T-helper 1 cell treated with Interleukin-12 subunit alpha and Interleukin-12 subunit beta and Interleukin-4 antibody, amounts not matched to agents 30 μg/mL and 1 μg/mL, for 36 hours (primary cell): ENCODE measurements around the gene DENND1A.
"Not testable (repeated sequence)": the region's sequence is repeated elsewhere in the genome, so short reads cannot be mapped to it uniquely, and the experiment has no call there.

ENCODE experiments used
- H3K27ac Mint-ChIP-seq: one replicate; pipeline ENCODE4 v1.8.0; 2021; ENCODE audit warnings: mild to moderate bottlenecking, mixed read lengths
- H3K27me3 Mint-ChIP-seq: one replicate; pipeline ENCODE4 v1.8.0; 2021; ENCODE audit warnings: low read depth, mixed read lengths
- H3K36me3 Mint-ChIP-seq: one replicate; pipeline ENCODE4 v1.8.0; 2021; ENCODE audit warnings: low read depth, mixed read lengths
- H3K4me1 Mint-ChIP-seq: one replicate; pipeline ENCODE4 v1.8.0; 2021; ENCODE audit warnings: low read depth, mixed read lengths
- H3K4me3 Mint-ChIP-seq: one replicate; pipeline ENCODE4 v1.8.0; 2021; ENCODE audit warnings: mild to moderate bottlenecking, moderate library complexity, mixed read lengths
- H3K9me3 Mint-ChIP-seq: one replicate; pipeline ENCODE4 v1.8.0; 2021; ENCODE audit warnings: mixed read lengths

DENND1A gene

DNA sequence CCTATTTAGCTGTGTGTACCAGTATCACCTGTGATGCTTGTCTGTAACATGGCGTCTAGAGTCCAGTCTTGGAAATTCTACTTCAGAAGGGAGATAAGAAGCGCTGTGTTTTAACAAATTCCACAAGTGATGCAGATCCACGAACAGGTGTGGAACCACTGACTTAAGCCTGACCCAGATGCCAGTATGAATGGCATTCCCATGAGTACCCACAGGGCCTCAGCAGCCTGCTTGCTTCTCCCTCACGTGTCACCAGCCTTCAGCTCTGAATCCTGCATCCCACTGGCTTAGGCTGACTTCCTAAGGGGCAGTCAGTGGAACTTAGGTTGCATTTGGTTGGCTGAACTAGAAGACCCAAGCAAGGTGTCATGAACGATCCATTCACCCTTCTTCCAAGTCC is 8.5 kb upstream of the DENND1A start:
- no peak overlapping the region for H3K27ac Mint-ChIP-seq
- peaks cover 1% of the 10 kb centered on the region for H3K36me3 Mint-ChIP-seq
- H3K27me3 Mint-ChIP-seq = peaks cover 40% of the 10 kb centered on the region
- no peak overlapping the region for H3K4me3 Mint-ChIP-seq
- H3K4me1 Mint-ChIP-seq = no peaks in the 10 kb centered on the region
- peaks cover 4% of the 10 kb centered on the region for H3K9me3 Mint-ChIP-seq

DNA sequence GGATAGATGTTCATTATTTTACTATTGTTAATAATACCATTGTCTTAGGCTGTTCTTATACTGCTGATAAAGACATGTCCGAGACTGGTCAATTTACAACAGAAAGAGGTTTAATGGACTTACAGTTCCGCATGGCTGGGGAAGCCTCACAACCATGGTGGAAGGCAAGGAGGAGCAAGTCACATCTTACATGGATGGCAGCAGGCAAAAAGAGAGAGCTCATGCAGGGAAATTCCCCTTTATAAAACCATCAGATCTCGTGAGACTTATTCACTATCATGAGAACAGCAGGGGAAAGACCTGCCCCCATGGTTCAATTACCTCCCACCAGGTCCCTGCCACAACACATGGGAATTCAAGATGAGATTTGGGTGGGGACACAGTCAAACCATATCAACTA is 6.6 kb upstream of the DENND1A start:
- H3K4me1 Mint-ChIP-seq, H3K27ac Mint-ChIP-seq, H3K4me3 Mint-ChIP-seq, H3K36me3 Mint-ChIP-seq, H3K9me3 Mint-ChIP-seq: not testable (repeated sequence)
- H3K27me3 Mint-ChIP-seq = peaks cover 42% of the 10 kb centered on the region

DNA sequence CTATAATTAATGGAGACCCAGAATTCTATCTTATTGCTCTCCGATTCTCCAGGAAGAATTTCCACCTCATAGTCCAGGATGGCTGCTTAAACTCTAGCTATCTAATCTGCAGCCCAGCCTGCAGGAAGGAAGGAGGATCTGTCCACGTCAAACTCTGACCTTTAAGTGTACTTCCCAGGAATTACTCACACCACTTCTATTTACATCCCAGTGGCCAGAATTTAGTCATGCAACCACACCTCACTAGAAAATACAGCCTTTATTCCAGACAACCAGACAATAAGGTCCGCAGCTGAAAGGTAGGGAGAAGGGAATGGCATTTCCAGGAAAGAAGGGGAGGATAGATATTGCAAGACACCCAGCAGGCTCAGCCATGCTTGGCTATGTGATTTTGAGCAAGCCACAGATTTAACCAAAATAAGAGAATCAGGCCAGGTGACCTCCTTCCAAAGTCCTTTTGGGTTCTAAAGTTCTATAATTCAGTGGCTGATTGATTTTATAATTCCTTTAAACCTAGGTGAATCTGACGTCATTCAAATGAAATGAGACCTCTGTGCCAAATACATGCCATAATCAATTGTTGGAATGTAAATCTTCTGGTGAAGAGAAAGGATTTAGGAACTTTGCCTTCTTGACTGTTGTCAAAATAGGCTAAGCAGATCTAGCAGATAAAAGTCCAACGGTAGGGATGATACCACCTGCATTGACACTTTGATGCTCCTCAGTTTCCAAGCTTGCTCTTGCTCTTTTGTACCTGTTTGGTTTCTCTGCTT is 3.7 kb upstream of the DENND1A start:
- Mint-ChIP-seq H3K4me3 (no peak overlapping the region), H3K36me3 (peaks cover 5% of the 10 kb centered on the region), H3K27ac (no peak overlapping the region), H3K9me3 (peaks cover 4% of the 10 kb centered on the region), H3K4me1 (peaks cover 11% of the 10 kb centered on the region), H3K27me3 (peaks cover 33% of the 10 kb centered on the region)

DNA sequence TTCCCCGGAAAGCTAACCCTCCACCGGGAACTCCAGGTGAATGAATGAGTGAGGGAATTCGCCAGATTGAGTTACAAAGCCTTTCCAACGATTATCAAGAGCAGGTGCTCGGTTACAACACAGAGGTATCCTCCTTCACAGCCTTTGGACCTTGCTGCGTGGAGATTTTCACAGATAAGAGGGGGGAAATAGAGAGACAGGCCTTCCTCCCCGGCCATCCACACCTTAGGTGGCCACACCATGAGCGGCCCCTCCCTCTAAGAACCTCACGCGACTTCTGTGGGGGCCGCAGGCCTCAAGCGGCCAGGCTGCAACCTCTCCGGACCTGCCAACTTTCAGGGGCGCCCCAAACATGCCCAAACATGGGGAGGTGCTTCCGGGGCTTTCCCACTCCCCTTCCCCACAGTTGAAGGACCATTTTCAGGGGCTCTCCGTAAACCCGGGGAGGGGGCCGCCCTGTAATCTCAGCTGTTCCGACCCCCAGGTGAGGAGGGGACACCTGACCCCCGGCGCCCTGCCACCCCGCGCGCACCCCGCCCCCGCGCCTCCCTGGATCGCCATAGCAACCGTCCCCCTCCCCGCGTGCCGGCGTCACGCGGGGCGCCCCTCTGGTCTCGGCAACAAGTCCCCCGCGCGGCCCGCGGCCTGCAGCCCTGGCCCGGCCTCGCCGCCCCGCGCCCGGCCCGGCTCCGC is 603 bp downstream of the DENND1A start:
- Mint-ChIP-seq H3K27me3 (peaks cover 10% of the 10 kb centered on the region), H3K4me1 (peaks cover 26% of the 10 kb centered on the region), H3K9me3 (no peaks in the 10 kb centered on the region), H3K27ac (peak overlapping the region; percentile 73), H3K36me3 (peaks cover 7% of the 10 kb centered on the region), H3K4me3 (peak overlapping the region; percentile 83)

DNA sequence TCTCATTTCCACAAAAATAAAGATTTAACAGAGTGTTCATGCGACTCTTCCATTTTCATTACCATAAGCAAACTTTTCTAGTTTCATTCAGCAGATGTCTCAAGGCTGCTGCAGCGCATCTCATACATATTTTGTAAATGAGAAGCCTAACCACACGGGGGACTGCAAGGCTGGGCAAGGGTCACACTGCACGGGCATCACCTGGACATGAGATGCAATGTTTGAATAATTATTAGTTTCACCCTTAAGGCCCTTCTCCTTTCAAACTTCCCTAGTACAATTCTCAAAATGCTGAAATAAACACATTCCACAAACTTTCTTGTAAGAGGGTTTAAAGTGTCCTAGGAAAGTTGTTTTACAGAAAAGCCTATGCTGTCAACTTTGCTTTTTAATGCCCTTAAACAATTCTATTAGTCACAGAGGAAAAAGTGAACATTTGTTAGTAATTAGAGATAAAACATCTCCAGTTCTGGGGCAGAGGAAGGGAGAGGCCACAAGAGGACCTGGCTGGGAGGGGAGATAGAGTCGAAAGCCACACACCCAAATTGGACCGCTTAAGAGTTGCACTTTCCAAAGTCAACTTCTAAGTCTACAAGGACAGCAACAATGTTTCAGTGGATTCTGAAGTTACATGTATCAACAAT is 1.3 kb downstream of the DENND1A start:
- H3K27ac Mint-ChIP-seq = peak overlapping the region; percentile 73
- peaks cover 26% of the 10 kb centered on the region for H3K4me1 Mint-ChIP-seq
- peaks cover 4% of the 10 kb centered on the region for H3K27me3 Mint-ChIP-seq
- H3K36me3 Mint-ChIP-seq = peaks cover 7% of the 10 kb centered on the region
- H3K9me3 Mint-ChIP-seq = peaks cover 3% of the 10 kb centered on the region
- H3K4me3 Mint-ChIP-seq = peak overlapping the region; percentile 83

DNA sequence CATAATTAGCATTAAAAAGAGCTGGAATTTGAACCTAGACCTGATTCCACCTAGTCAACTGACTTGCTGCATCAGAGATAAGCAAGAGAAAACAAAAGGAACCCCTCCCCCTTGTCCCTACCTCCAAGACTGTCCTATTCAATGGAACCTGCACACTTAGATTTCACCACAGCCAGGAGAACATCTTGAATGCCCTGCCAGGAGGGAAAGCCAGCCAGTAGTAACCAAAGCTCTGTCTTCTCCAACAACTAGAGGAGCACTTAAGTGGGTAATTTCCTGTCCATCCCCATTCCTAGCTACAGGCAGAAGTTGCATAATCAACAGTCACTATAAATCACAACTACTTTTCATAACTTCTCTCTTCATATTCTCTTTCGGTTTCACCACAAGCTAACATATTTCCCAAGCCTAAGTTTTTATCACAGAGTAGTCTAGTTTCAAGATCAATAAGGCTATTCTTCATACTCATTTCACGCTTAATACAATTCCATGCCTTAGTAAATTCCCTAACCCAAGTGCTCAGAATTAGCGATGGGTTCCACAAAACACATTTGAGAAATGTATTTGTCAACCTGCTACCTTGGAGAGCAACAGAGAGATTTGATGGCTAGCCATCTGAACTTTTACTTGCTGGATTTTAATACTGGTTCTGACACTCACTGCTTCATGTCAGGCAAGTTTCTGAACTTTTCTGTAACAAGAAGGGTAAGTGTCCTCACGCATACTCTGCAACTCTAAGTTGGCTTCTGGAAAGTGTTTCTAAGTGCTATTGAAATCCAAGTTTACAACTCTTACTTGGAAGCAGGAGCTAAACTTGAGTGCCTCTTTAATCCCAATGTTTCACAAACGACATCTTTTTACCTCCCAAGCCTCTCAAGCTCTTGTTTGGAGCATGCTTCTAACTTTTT is 2.0 kb downstream of the DENND1A start:
- Mint-ChIP-seq H3K27ac (no peak overlapping the region), H3K4me1 (peaks cover 26% of the 10 kb centered on the region), H3K27me3 (no peaks in the 10 kb centered on the region), H3K9me3 (peaks cover 4% of the 10 kb centered on the region), H3K4me3 (peak overlapping the region; percentile 83), H3K36me3 (peaks cover 7% of the 10 kb centered on the region)

DNA sequence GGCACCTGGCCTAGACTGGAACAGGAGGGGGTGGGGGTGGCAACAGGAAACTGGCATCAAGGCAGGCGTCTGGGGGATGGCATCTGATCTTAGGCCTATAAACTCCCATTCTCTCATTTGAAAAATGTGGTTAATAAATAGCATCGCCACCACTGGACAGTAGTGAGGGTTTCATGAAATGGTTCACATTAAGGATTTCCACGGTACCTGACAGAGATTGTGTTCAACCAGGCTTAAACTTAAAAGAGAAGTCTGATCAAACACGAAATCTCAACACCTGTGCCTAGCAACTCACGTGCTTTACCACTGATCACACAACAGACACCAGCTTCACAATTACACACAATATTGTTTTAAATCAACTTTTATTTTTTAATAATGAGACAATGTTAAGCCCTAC is 3.0 kb downstream of the DENND1A start:
- Mint-ChIP-seq H3K27ac (no peak overlapping the region), H3K27me3 (no peaks in the 10 kb centered on the region), H3K4me1 (peaks cover 26% of the 10 kb centered on the region), H3K4me3 (no peak overlapping the region), H3K36me3 (peaks cover 7% of the 10 kb centered on the region), H3K9me3 (peaks cover 4% of the 10 kb centered on the region)

DNA sequence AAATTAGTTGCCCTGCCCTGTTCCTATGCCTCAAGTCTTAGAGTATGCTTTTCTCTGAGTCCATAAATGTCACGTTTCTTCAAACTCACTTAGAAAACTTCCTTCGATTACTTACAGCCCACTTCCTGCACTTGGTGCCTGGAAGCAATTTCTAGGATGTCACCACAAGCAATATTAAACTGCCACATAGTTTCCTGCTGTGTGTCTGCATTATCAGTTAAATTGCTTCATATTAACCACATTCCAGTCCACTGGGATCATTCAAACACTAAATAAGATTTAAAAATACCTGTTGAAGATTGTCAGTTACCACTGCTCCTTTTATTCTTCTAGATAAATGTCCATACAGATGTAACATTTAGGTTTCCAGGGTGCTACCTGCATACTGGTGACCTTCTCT is 4.1 kb downstream of the DENND1A start:
- Mint-ChIP-seq H3K36me3 (peaks cover 7% of the 10 kb centered on the region), H3K27me3 (no peaks in the 10 kb centered on the region), H3K9me3 (peaks cover 4% of the 10 kb centered on the region), H3K27ac (no peak overlapping the region), H3K4me3 (no peak overlapping the region), H3K4me1 (peaks cover 28% of the 10 kb centered on the region)

DNA sequence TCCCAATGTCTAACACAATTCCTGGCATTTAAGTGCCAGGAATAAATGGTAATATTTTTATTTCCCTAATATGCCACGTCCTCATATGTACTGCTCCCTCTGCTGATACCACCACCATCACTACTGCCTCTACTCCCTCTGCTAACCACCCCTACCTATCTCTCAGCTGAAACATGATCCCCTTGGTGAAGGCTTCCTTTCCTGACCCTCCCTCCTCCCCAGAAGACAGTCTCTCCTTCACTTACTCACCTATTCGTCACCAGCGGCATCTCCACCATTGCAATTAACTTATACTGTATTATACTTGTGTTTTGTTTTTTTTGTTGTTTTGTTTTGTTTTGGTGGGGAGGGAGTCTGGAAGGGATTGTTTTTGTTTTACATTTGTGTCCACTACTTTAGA is 4.8 kb downstream of the DENND1A start:
- H3K9me3 Mint-ChIP-seq = peaks cover 4% of the 10 kb centered on the region
- H3K36me3 Mint-ChIP-seq = peaks cover 4% of the 10 kb centered on the region
- no peak overlapping the region for H3K27ac Mint-ChIP-seq
- no peaks in the 10 kb centered on the region for H3K27me3 Mint-ChIP-seq
- H3K4me1 Mint-ChIP-seq = peaks cover 22% of the 10 kb centered on the region
- H3K4me3 Mint-ChIP-seq = no peak overlapping the region

DNA sequence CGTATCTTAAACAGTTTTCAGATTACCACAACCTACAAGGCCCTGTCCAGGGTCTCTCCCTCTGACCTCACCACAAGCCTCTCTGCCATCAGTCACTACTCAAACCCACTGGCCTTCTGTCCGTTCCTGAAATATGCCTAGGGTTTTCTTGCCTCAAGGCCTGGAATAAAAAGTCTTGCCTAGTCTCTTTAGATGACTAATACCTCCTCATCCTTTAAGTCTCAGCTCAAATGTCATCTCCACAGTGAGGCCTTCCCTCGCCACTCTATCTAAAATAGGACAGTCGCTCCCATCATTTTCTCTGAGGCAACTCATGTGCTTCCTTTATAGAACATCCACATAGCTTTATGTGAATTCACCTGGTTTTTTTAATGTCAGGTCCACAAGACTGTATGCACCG is 5.2 kb downstream of the DENND1A start:
- peaks cover 4% of the 10 kb centered on the region for H3K9me3 Mint-ChIP-seq
- H3K36me3 Mint-ChIP-seq = peaks cover 4% of the 10 kb centered on the region
- H3K27me3 Mint-ChIP-seq = no peaks in the 10 kb centered on the region
- no peak overlapping the region for H3K27ac Mint-ChIP-seq
- peaks cover 22% of the 10 kb centered on the region for H3K4me1 Mint-ChIP-seq
- no peak overlapping the region for H3K4me3 Mint-ChIP-seq

DNA sequence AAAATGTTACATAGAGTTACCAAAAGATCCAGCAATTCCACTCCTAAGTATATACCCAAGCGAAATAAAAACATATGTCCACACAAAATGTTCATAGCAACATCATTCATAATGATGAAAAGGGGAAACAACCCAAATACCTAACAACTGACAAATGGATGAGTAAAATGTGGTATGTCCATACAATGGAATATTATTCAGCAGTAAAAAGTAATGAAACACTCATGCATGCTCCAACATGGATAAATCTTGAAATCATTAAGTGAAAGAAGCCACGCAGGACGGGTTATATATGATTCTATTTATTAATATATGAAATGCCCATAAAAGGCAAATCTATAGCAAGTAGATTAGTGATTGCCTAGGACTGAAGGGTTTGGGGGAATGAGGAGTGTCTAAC is 6.0 kb downstream of the DENND1A start:
- no peak overlapping the region for H3K27ac Mint-ChIP-seq
- peaks cover 4% of the 10 kb centered on the region for H3K36me3 Mint-ChIP-seq
- H3K4me3 Mint-ChIP-seq = no peak overlapping the region
- H3K9me3 Mint-ChIP-seq = peaks cover 4% of the 10 kb centered on the region
- H3K27me3 Mint-ChIP-seq = no peaks in the 10 kb centered on the region
- H3K4me1 Mint-ChIP-seq = peaks cover 20% of the 10 kb centered on the region

DNA sequence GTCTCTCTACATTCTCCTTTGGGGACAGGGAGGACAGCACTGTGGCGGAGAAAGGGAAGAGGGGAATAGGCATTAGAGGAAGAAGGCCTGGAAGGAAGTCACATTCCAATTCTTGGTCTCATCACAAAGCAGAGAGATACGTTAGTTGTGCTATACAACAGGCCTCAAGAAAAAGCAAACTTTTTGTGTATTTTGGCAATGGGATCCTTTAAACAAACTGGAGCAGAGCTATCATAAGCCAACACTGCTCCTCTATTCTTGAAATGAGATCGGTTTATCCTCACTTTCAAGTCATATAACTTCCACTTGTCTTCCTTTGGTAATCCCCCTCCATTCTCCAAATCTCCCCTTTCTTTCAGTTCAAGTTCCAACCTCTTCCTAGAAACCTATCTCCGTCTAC is 6.5 kb downstream of the DENND1A start:
- H3K4me3 Mint-ChIP-seq = no peak overlapping the region
- peaks cover 7% of the 10 kb centered on the region for H3K36me3 Mint-ChIP-seq
- peaks cover 4% of the 10 kb centered on the region for H3K9me3 Mint-ChIP-seq
- H3K27me3 Mint-ChIP-seq = no peaks in the 10 kb centered on the region
- peaks cover 18% of the 10 kb centered on the region for H3K4me1 Mint-ChIP-seq
- no peak overlapping the region for H3K27ac Mint-ChIP-seq

DNA sequence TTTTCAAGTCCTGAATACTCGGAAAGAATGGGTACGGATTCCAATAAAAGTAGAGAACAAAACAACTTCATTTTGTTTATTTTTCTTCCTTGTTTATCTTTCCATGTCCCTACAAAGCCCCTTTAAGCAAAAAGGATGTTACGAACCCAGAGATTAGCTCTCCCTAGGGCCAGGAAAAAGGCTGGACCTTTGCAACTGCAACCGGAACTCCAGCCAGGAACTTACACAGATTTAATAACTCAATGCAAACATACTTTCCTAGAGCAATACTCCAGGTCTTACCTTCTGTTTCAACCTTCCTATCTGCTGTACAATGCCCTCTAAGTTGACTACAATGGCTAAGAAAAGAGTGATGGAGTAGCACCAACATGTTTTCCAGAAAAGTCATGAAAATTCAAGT is 7.0 kb downstream of the DENND1A start:
- Mint-ChIP-seq H3K36me3 (peaks cover 6% of the 10 kb centered on the region), H3K4me3 (no peak overlapping the region), H3K27ac (no peak overlapping the region), H3K4me1 (peaks cover 14% of the 10 kb centered on the region), H3K27me3 (no peaks in the 10 kb centered on the region), H3K9me3 (peaks cover 4% of the 10 kb centered on the region)

DNA sequence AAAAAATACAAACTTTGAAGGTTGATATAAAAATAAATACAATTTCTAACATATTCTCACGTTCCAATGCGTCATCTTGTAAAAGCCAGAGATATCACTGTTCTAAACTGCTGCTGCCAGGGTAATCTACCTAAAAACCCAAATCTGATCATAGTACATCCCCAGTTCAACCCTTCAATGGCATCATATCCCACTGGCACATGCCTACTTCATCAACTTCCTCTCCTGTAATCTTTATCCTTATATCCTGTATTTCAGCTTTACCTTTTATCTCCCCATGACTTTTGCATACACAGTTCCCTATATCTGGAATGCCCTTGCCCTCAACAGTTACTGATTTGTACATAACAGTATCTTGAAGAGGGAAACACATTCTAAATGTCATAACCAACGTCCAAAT is 7.5 kb downstream of the DENND1A start:
- peaks cover 4% of the 10 kb centered on the region for H3K9me3 Mint-ChIP-seq
- H3K4me1 Mint-ChIP-seq = peaks cover 10% of the 10 kb centered on the region
- no peaks in the 10 kb centered on the region for H3K27me3 Mint-ChIP-seq
- H3K27ac Mint-ChIP-seq = no peak overlapping the region
- H3K36me3 Mint-ChIP-seq = peaks cover 3% of the 10 kb centered on the region
- H3K4me3 Mint-ChIP-seq = no peak overlapping the region
